Measurements from ENCODE around the gene PDLIM1.
"Not testable (repeated sequence)": the region's sequence is repeated elsewhere in the genome, so short reads cannot be mapped to it uniquely, and the experiment has no call there.

- TF ChIP-seq, protein P1, sequence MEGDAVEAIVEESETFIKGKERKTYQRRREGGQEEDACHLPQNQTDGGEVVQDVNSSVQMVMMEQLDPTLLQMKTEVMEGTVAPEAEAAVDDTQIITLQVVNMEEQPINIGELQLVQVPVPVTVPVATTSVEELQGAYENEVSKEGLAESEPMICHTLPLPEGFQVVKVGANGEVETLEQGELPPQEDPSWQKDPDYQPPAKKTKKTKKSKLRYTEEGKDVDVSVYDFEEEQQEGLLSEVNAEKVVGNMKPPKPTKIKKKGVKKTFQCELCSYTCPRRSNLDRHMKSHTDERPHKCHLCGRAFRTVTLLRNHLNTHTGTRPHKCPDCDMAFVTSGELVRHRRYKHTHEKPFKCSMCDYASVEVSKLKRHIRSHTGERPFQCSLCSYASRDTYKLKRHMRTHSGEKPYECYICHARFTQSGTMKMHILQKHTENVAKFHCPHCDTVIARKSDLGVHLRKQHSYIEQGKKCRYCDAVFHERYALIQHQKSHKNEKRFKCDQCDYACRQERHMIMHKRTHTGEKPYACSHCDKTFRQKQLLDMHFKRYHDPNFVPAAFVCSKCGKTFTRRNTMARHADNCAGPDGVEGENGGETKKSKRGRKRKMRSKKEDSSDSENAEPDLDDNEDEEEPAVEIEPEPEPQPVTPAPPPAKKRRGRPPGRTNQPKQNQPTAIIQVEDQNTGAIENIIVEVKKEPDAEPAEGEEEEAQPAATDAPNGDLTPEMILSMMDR (IDR thresholded peaks at IDR 0.05), result not testable (repeated sequence)
- not testable (repeated sequence) for TF ChIP-seq MEF2A (IDR thresholded peaks at IDR 0.05; ENCODE audit: borderline replicate concordance, low read depth); EP300 (IDR thresholded peaks at IDR 0.05; ENCODE audit: borderline replicate concordance in 1 of 2, low read depth in 1 of 2, low read length in 1 of 2); JUND (IDR thresholded peaks at IDR 0.05)
- peak; percentile 58; the same call in 1 of the 2 replicates for TF ChIP-seq NRF1 (IDR thresholded peaks at IDR 0.05; ENCODE audit: low read depth, low read length)
- TF ChIP-seq, protein P2, sequence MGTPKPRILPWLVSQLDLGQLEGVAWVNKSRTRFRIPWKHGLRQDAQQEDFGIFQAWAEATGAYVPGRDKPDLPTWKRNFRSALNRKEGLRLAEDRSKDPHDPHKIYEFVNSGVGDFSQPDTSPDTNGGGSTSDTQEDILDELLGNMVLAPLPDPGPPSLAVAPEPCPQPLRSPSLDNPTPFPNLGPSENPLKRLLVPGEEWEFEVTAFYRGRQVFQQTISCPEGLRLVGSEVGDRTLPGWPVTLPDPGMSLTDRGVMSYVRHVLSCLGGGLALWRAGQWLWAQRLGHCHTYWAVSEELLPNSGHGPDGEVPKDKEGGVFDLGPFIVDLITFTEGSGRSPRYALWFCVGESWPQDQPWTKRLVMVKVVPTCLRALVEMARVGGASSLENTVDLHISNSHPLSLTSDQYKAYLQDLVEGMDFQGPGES (IDR thresholded peaks at IDR 0.05; ENCODE audit: low read depth, low read length), result not testable (repeated sequence)
These were observed 59.9 kb downstream of the PDLIM1 start for GRCh38 chr10:95230677-95231586.

Measured in SK-N-SH (cell line).